K562 (cell line): ENCODE results near the gene CAPN14. TPM values are rescaled to one million over a fixed set of nuclear protein-coding genes. Genes with fewer than 3 reads are reported as not detected.

Experiments used
- ESRRA ChIP-seq: fragments of 450-650 bp; IDR thresholded peaks from 2 replicates; pipeline ENCODE4 v1.6.1; 2014; ENCODE audit warnings: low read depth, mild to moderate bottlenecking, moderate library complexity, borderline replicate concordance
- MECOM ChIP-seq: fragments of 250-450 bp; sonication (Bioruptor Pico); IDR thresholded peaks from 2 replicates; pipeline ENCODE4 v1.8.0; 2022; ENCODE audit warnings: inconsistent platforms
- NR2C1 ChIP-seq, 2 experiments: fragments of 450-650 bp; IDR thresholded peaks; 2 replicates each; pipeline ENCODE4 v1.6.1; 2017; ENCODE audit warnings: mild to moderate bottlenecking in 2 of 2, antibody characterized with exemption in 1 of 2, inconsistent platforms in 1 of 2, missing compliant biosample characterization in 1 of 2, missing genetic modification characterization in 1 of 2
- SMAD4 ChIP-seq: fragments of 250-450 bp; sonication (Bioruptor Pico); conservative IDR thresholded peaks from 2 replicates; pipeline ENCODE4 v1.8.0; 2021; ENCODE audit warnings: inconsistent platforms, mild to moderate bottlenecking, moderate library complexity
- SMARCC2 ChIP-seq: fragments of 450-650 bp; IDR thresholded peaks from 2 replicates; pipeline ENCODE4 v1.6.1; 2017; ENCODE audit warnings: antibody characterized with exemption, moderate library complexity, mild to moderate bottlenecking, low read depth
- TCF7L2 ChIP-seq: fragments of 150-350 bp; IDR thresholded peaks from 2 replicates; pipeline ENCODE4 v1.6.1; 2016; ENCODE audit warnings: low read depth, mild to moderate bottlenecking, low read length, moderate library complexity
- TEAD4 ChIP-seq, 2 experiments: sonication (generic) in 1 of 2; formaldehyde crosslinking in 1 of 2; IDR thresholded peaks; 2 replicates each; pipeline versions ENCODE4 v1.6.1 to v1.8.0; 2012 to 2022; ENCODE audit warnings: borderline replicate concordance in 1 of 2, inconsistent platforms in 1 of 2, low read length in 1 of 2, mild to moderate bottlenecking in 1 of 2, missing genetic modification reagents in 1 of 2
- ZNF3 ChIP-seq: fragments of 250-450 bp; sonication (Bioruptor Pico); IDR thresholded peaks from 2 replicates; pipeline ENCODE4 v1.5.0; 2021; ENCODE audit warnings: mild to moderate bottlenecking, moderate library complexity
- ZNF589 ChIP-seq: fragments of 200-800 bp; sonication (Bioruptor generic); IDR thresholded peaks from 2 replicates; pipeline ENCODE4 v1.6.1; 2016; ENCODE audit warnings: low read depth, missing genetic modification characterization, missing compliant biosample characterization
- polyA plus RNA-seq, 8 experiments: library from polyadenylated mRNA; depleted of rRNA in 4 of 8; stranded (reverse) in 5 of 8; unstranded in 3 of 8; fragments of >200 nt; fragmentation: Nextera tagmentation in 2 of 8; fragmentation: Illumina TruSeq in 1 of 8; extraction: Ambion mirVana in 2 of 8; extraction: Trizol in 1 of 8; gene quantifications; 2 replicates each; pipeline versions ENCODE4 v1.2.1 to v1.2.3, GENCODE V29; 2011 to 2014; ENCODE audit warnings: inconsistent platforms in 1 of 8, missing spikeins in 1 of 8
- total RNA-seq, 7 experiments: library from RNA; depleted of rRNA in 6 of 7; stranded (reverse); fragments of >200 nt in 6 of 7; fragmentation: Illumina TruSeq in 2 of 7; extraction: Trizol in 2 of 7; gene quantifications; 2 replicates each; pipeline versions ENCODE4 v1.2.1 to v1.2.3, GENCODE V29; 2011 to 2021; ENCODE audit warnings: low replicate concordance in 1 of 7
- TF ChIP-seq, protein P1 (sequence below), 3 experiments: IDR thresholded peaks in 2 of 3; conservative IDR thresholded peaks in 1 of 3; 2 replicates each; pipeline ENCODE4 v1.5.1; 2011 to 2012; ENCODE audit warnings: low read length in 3 of 3, mild to moderate bottlenecking in 3 of 3, control low read depth in 2 of 3, improper control_type of control experiment in 1 of 3, inconsistent platforms in 1 of 3, low read depth in 1 of 3, mixed read lengths in 1 of 3, moderate library complexity in 1 of 3; ENCODE audit not compliant: insufficient read depth in 2 of 3
- TF ChIP-seq, protein P2 (sequence below): sonication (generic); formaldehyde crosslinking; IDR thresholded peaks from 2 replicates; pipeline ENCODE4 v1.8.0; 2022; ENCODE audit warnings: missing genetic modification reagents, mild to moderate bottlenecking, moderate library complexity, borderline replicate concordance
- TF ChIP-seq, protein P3 (sequence below): sonication (generic); formaldehyde crosslinking; IDR thresholded peaks from 2 replicates; pipeline ENCODE4 v1.8.1; 2023; ENCODE audit warnings: mild to moderate bottlenecking, missing genetic modification reagents
- TF ChIP-seq, protein P4 (sequence below): IDR thresholded peaks from 2 replicates; pipeline ENCODE4 v1.6.1; 2014; ENCODE audit warnings: antibody characterized with exemption
- TF ChIP-seq, protein P5 (sequence below): sonication (generic); formaldehyde crosslinking; IDR thresholded peaks from 2 replicates; pipeline ENCODE4 v1.8.1; 2022; ENCODE audit warnings: missing genetic modification reagents
- TF ChIP-seq, protein P6 (sequence below): IDR thresholded peaks from 2 replicates; pipeline ENCODE4 v1.6.1; 2011; ENCODE audit warnings: borderline replicate concordance, low read depth, mild to moderate bottlenecking, moderate library complexity, low read length; ENCODE audit not compliant: insufficient read depth, poor library complexity, severe bottlenecking

Gene CAPN14
- total and polyA plus RNA-seq, 9 of the 15 experiments (the other 6 are each of a cell fraction or from before 2014, with no cell fraction given) = not detected

DNA sequence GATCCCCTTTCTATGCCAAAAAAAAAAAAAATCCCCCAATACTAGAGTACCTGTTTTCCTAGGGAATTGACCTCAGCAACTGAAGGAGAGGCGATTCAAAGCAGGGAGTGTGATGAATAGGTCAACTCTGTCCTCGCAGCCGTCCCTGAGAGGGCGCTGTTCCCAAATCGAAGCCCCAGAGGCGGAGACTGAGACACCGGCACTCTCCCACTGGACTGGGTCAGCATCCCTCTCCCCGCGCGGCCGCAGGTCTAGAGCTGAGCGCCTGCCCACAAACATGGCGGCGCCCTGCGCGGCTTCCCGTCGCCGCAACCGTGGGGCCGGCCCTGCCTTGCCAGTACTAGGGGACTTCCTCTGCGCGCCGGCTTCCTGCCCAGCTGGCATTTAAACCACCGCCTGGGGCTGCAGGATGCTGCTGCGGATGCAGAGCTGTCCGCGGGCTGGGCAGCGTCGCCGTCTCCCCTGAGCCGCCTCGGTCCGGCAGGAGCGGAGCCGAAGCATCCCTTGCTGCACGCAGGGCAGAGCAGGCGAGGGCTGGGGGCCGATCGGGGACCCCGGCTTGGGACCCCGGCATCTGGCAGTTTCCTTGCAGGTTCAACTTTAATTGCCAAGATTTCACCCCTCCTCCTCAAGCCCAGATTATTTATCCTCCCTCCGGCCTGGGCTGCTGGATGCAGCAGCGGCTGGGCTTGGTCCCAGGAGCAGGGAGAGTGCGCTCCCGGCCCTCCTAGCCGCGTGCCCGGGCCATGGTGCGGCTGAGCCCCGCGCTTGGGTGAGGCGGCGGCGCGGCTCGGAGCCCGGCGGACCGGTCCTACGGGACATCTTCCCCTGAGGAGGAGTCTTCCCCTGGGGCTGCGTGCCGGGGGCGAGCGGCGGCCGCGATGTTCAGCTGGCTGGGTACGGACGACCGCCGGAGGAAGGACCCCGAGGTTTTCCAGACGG is 16.7 kb upstream of the CAPN14 start, which contains the start of gene EHD3 (continued):
- TF ChIP-seq, protein P1, sequence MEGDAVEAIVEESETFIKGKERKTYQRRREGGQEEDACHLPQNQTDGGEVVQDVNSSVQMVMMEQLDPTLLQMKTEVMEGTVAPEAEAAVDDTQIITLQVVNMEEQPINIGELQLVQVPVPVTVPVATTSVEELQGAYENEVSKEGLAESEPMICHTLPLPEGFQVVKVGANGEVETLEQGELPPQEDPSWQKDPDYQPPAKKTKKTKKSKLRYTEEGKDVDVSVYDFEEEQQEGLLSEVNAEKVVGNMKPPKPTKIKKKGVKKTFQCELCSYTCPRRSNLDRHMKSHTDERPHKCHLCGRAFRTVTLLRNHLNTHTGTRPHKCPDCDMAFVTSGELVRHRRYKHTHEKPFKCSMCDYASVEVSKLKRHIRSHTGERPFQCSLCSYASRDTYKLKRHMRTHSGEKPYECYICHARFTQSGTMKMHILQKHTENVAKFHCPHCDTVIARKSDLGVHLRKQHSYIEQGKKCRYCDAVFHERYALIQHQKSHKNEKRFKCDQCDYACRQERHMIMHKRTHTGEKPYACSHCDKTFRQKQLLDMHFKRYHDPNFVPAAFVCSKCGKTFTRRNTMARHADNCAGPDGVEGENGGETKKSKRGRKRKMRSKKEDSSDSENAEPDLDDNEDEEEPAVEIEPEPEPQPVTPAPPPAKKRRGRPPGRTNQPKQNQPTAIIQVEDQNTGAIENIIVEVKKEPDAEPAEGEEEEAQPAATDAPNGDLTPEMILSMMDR (IDR thresholded peaks at IDR 0.05 in 2 of 3, conservative IDR thresholded peaks at IDR 0.05 in 1 of 3; ENCODE audit: insufficient read depth in 2 of 3, low read depth in 1 of 3, low read length in 3 of 3) = peak; percentile 50 to 62 (median 57)
- TF ChIP-seq ZNF3 (CRISPR knock-in tag) = no peak
- no peak for TF ChIP-seq SMARCC2
- TF ChIP-seq, protein P2, sequence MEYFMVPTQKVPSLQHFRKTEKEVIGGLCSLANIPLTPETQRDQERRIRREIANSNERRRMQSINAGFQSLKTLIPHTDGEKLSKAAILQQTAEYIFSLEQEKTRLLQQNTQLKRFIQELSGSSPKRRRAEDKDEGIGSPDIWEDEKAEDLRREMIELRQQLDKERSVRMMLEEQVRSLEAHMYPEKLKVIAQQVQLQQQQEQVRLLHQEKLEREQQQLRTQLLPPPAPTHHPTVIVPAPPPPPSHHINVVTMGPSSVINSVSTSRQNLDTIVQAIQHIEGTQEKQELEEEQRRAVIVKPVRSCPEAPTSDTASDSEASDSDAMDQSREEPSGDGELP (CRISPR knock-in tag) = peak; percentile 57; the same call in 1 of the 2 replicates
- TF ChIP-seq NR2C1 (IDR thresholded peaks at IDR 0.05) = no peak
- peak; percentile 48; the same call in 1 of the 2 replicates for TF ChIP-seq NR2C1 (tag; IDR thresholded peaks at IDR 0.05)
- no peak for TF ChIP-seq MECOM (CRISPR knock-in tag)
- no peak for TF ChIP-seq ZNF589
- TF ChIP-seq, protein P3, sequence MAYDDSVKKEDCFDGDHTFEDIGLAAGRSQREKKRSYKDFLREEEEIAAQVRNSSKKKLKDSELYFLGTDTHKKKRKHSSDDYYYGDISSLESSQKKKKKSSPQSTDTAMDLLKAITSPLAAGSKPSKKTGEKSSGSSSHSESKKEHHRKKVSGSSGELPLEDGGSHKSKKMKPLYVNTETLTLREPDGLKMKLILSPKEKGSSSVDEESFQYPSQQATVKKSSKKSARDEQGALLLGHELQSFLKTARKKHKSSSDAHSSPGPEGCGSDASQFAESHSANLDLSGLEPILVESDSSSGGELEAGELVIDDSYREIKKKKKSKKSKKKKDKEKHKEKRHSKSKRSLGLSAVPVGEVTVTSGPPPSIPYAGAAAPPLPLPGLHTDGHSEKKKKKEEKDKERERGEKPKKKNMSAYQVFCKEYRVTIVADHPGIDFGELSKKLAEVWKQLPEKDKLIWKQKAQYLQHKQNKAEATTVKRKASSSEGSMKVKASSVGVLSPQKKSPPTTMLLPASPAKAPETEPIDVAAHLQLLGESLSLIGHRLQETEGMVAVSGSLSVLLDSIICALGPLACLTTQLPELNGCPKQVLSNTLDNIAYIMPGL (CRISPR knock-in tag) = no peak
- TF ChIP-seq, protein P4, sequence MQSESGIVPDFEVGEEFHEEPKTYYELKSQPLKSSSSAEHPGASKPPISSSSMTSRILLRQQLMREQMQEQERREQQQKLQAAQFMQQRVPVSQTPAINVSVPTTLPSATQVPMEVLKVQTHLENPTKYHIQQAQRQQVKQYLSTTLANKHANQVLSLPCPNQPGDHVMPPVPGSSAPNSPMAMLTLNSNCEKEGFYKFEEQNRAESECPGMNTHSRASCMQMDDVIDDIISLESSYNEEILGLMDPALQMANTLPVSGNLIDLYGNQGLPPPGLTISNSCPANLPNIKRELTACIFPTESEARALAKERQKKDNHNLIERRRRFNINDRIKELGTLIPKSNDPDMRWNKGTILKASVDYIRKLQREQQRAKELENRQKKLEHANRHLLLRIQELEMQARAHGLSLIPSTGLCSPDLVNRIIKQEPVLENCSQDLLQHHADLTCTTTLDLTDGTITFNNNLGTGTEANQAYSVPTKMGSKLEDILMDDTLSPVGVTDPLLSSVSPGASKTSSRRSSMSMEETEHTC = no peak
- TF ChIP-seq, protein P5, sequence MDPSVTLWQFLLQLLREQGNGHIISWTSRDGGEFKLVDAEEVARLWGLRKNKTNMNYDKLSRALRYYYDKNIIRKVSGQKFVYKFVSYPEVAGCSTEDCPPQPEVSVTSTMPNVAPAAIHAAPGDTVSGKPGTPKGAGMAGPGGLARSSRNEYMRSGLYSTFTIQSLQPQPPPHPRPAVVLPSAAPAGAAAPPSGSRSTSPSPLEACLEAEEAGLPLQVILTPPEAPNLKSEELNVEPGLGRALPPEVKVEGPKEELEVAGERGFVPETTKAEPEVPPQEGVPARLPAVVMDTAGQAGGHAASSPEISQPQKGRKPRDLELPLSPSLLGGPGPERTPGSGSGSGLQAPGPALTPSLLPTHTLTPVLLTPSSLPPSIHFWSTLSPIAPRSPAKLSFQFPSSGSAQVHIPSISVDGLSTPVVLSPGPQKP = no peak
- TF ChIP-seq ESRRA = no peak; the same call in 1 of the 2 replicates
- no peak for TF ChIP-seq TCF7L2
- 0 out of 2 replicates have a peak, but pooled peaks have one; percentile 17 for TF ChIP-seq SMAD4 (CRISPR knock-in tag)
- TF ChIP-seq, protein P6, sequence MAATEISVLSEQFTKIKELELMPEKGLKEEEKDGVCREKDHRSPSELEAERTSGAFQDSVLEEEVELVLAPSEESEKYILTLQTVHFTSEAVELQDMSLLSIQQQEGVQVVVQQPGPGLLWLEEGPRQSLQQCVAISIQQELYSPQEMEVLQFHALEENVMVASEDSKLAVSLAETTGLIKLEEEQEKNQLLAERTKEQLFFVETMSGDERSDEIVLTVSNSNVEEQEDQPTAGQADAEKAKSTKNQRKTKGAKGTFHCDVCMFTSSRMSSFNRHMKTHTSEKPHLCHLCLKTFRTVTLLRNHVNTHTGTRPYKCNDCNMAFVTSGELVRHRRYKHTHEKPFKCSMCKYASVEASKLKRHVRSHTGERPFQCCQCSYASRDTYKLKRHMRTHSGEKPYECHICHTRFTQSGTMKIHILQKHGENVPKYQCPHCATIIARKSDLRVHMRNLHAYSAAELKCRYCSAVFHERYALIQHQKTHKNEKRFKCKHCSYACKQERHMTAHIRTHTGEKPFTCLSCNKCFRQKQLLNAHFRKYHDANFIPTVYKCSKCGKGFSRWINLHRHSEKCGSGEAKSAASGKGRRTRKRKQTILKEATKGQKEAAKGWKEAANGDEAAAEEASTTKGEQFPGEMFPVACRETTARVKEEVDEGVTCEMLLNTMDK = peak; percentile 60
- no peak for TF ChIP-seq TEAD4 (IDR thresholded peaks at IDR 0.05; ENCODE audit: low read length)
- TF ChIP-seq TEAD4 (CRISPR knock-in tag; IDR thresholded peaks at IDR 0.05; ENCODE audit: borderline replicate concordance) = no peak
